Right atrium auricular region (tissue), 2 donors: Measurements from ENCODE around the gene PAX7. TPM values are rescaled to one million over a fixed set of nuclear protein-coding genes. Genes with fewer than 3 reads are reported as not detected.
A peak's percentile ranks its signal among the peaks of the same experiment; 100 is the strongest.
"Not testable (repeated sequence)": the region's sequence is repeated elsewhere in the genome, so short reads cannot be mapped to it uniquely, and the experiment has no call there.

ENCODE experiments used
- DNase-seq: peaks from one replicate; pipeline ENCODE4 v3.0.0-alpha.2; 2019; ENCODE audit warnings: low spot score
- H3K27ac ChIP-seq, 2 donors: fragments of 200-600 bp; sonication (generic); 1 replicate in 1 of 2; 2 replicates in 1 of 2; pipeline ENCODE4 v1.5.1; 2016 to 2019
- H3K27me3 ChIP-seq, 2 donors: fragments of 200-600 bp; sonication (generic); one replicate each; pipeline versions ENCODE4 v1.5.1 to v1.6.0; 2017 to 2019
- H3K36me3 ChIP-seq: fragments of 200-600 bp; sonication (generic); one replicate; pipeline ENCODE4 v1.5.1; 2016
- H3K4me1 ChIP-seq, 2 donors: fragments of 200-600 bp; sonication (generic); one replicate each; pipeline versions ENCODE4 v1.5.1 to v1.6.0; 2017 to 2019
- H3K4me3 ChIP-seq, 2 donors: fragments of 200-600 bp; sonication (generic); 1 replicate in 1 of 2; 2 replicates in 1 of 2; pipeline ENCODE4 v1.5.1; 2017 to 2019; ENCODE audit warnings: mild to moderate bottlenecking in 1 of 2, moderate library complexity in 1 of 2
- H3K9me3 ChIP-seq, 2 donors: fragments of 200-600 bp; sonication (generic); one replicate each; pipeline ENCODE4 v1.5.1; 2019
- CTCF ChIP-seq, 2 donors: fragments of 200-600 bp; sonication (generic); IDR thresholded peaks; one replicate each; pipeline ENCODE4 v1.5.1; 2019; ENCODE audit warnings: antibody characterized with exemption in 2 of 2
- total RNA-seq, 2 donors: library from RNA; depleted of rRNA; stranded (reverse); fragments of >200 nt; gene quantifications; one replicate each; pipeline ENCODE4 v1.1.0, GENCODE V29; 2016

PAX7 gene
- total RNA-seq, result not detected

- Histone ChIP-seq H3K9me3 (no peaks in the 10 kb centered on the region), H3K27ac (no peak within 1 kb of the TSS), H3K4me1 (peaks cover 0 to 11% of the 10 kb centered on the region in 2 donors), H3K4me3 (peak within 1 kb of the TSS in 1 of 2 donors; percentile 7), H3K27me3 (peaks cover 22 to 51% of the 10 kb centered on the region in 2 donors), H3K36me3 (no peaks in the 10 kb centered on the region)
- DNase-seq, result no peak
- TF ChIP-seq CTCF (IDR thresholded peaks at IDR 0.05), result no peak
Measured at GRCh38 chr1:18630511-18631495, at the start of gene PAX7. Gene PAX7 (plus strand): TSS chr1:18630846. CDS start chr1:18631604, 758 bp downstream.

- peaks cover 0 to 3% of the 10 kb centered on the region in 2 donors for H3K27me3 ChIP-seq
Measured at GRCh38 chr1:18581420-18581880, 49.2 kb upstream of the PAX7 start.

GRCh38 chr1:18582890-18583289 is 47.8 kb upstream of the PAX7 start:
- Histone ChIP-seq H3K4me1 (peaks cover 0 to 8% of the 10 kb centered on the region in 2 donors), H3K27me3 (peaks cover 0 to 3% of the 10 kb centered on the region in 2 donors), H3K9me3 (no peaks in the 10 kb centered on the region), H3K4me3 (no peak overlapping the region), H3K27ac (no peak overlapping the region), H3K36me3 (no peaks in the 10 kb centered on the region)
- no peak for DNase-seq
- TF ChIP-seq CTCF (IDR thresholded peaks at IDR 0.05), result no peak

More at GRCh38 chr1:18581420-18581880, 49.2 kb upstream of the PAX7 start:
- Histone ChIP-seq H3K4me3 (no peak overlapping the region), H3K36me3 (no peaks in the 10 kb centered on the region), H3K27ac (no peak overlapping the region), H3K4me1 (peaks cover 0 to 8% of the 10 kb centered on the region in 2 donors), H3K9me3 (no peaks in the 10 kb centered on the region)
- TF ChIP-seq CTCF (IDR thresholded peaks at IDR 0.05), result peak; percentile 39 to 81
- DNase-seq, result no peak

- peaks cover 0 to 3% of the 10 kb centered on the region in 2 donors for H3K27me3 ChIP-seq
- H3K9me3 ChIP-seq, result no peaks in the 10 kb centered on the region
- no peak for DNase-seq
Measured at GRCh38 chr1:18583326-18583941, 47.2 kb upstream of the PAX7 start.

GRCh38 chr1:18586016-18586415 is 44.6 kb upstream of the PAX7 start:
- not testable (repeated sequence) for H3K4me1 ChIP-seq, H3K4me3 ChIP-seq, H3K9me3 ChIP-seq, DNase-seq, H3K27ac ChIP-seq, H3K27me3 ChIP-seq, H3K36me3 ChIP-seq

More at GRCh38 chr1:18583326-18583941, 47.2 kb upstream of the PAX7 start:
- Histone ChIP-seq H3K4me3 (no peak overlapping the region), H3K4me1 (peaks cover 0 to 8% of the 10 kb centered on the region in 2 donors), H3K36me3 (no peaks in the 10 kb centered on the region), H3K27ac (no peak overlapping the region)
- TF ChIP-seq CTCF (IDR thresholded peaks at IDR 0.05), result no peak

- no peak overlapping the region for H3K4me3 ChIP-seq
- H3K27me3 ChIP-seq, result no peaks in the 10 kb centered on the region
- no peaks in the 10 kb centered on the region for H3K36me3 ChIP-seq
- no peak for TF ChIP-seq CTCF (IDR thresholded peaks at IDR 0.05)
- H3K9me3 ChIP-seq, result no peaks in the 10 kb centered on the region
- H3K27ac ChIP-seq, result no peak overlapping the region
- peaks cover 0 to 7% of the 10 kb centered on the region in 2 donors for H3K4me1 ChIP-seq
- no peak for DNase-seq
Measured at GRCh38 chr1:18588093-18588492, 42.6 kb upstream of the PAX7 start.
